BJ (cell line): Measurements from ENCODE around the gene PAXX. TPM values are rescaled to one million over a fixed set of nuclear protein-coding genes. Genes with fewer than 3 reads are reported as not detected.
A peak's percentile ranks its signal among the peaks of the same experiment; 100 is the strongest.

Experiments
- CTCF ChIA-PET: fragments of 350-600 bp; formaldehyde crosslinking; extraction: SDS; loops from one replicate; lab custom pipeline; 2021; ENCODE audit warnings: antibody characterized with exemption, inconsistent platforms; lab: Yijun Ruan, JAX
- POLR2A ChIA-PET: fragments of 300-600 bp; sonication (Branson Sonifier 250); formaldehyde crosslinking; extraction: SDS; loops from one replicate; lab custom pipeline; 2021; ENCODE audit warnings: antibody characterized with exemption; lab: Charles Lee
- DNase-seq: peaks from one replicate; pipeline ENCODE4 v3.0.0-alpha.2; 2011; ENCODE audit warnings: low read depth
- H3K27me3 ChIP-seq: 2 replicates; pipeline ENCODE4 v1.6.0; 2011; ENCODE audit warnings: low read length; ENCODE audit not compliant: control insufficient read depth, insufficient read depth
- H3K36me3 ChIP-seq: 2 replicates; pipeline ENCODE4 v1.5.1; 2011; ENCODE audit warnings: low read length; ENCODE audit not compliant: control insufficient read depth, insufficient read depth
- H3K4me3 ChIP-seq: 2 replicates; pipeline ENCODE4 v1.5.1; 2011; ENCODE audit warnings: low read depth, mild to moderate bottlenecking, control low read depth, low read length
- polyA plus RNA-seq: library from polyadenylated mRNA; depleted of rRNA; stranded (reverse); fragments of >200 nt; gene quantifications from 2 replicates; pipeline ENCODE4 v1.2.3, GENCODE V29; 2011
- TF ChIP-seq, protein P1 (sequence below): IDR thresholded peaks from 2 replicates; pipeline ENCODE4 v1.5.1; 2011; ENCODE audit warnings: low read depth, mild to moderate bottlenecking, control low read depth, inconsistent platforms, low read length, moderate library complexity; ENCODE audit not compliant: insufficient read depth

Gene PAXX
- polyA plus RNA-seq, 1 experiment, result 11.8 TPM

DNA sequence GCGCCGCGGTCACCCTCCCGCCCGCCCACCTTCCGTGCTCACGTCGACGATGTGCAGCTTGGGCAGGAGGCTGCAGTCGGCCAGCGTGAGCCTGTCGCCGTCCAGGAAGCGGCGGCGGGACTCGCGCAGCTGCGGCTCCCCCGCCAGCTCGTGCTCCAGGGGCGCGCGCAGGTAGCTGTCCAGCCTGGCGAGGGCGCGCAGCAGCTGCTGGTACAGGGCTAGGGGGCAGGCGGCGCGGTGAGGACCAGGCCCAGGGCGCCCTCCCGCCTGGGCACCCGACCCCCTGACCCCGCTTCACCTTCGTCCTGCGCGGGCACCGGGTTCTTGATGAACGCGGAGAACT is 2.6 kb downstream of the PAXX start:
- no peak for DNase-seq
- CTCF ChIA-PET, result interaction anchor here (2.2 to 5.7 kb wide), 2 partner anchors 35 to 40 kb away, joined by 7 to 30 read pairs; no protein-coding TSS in a partner anchor
- TF ChIP-seq, protein P1, sequence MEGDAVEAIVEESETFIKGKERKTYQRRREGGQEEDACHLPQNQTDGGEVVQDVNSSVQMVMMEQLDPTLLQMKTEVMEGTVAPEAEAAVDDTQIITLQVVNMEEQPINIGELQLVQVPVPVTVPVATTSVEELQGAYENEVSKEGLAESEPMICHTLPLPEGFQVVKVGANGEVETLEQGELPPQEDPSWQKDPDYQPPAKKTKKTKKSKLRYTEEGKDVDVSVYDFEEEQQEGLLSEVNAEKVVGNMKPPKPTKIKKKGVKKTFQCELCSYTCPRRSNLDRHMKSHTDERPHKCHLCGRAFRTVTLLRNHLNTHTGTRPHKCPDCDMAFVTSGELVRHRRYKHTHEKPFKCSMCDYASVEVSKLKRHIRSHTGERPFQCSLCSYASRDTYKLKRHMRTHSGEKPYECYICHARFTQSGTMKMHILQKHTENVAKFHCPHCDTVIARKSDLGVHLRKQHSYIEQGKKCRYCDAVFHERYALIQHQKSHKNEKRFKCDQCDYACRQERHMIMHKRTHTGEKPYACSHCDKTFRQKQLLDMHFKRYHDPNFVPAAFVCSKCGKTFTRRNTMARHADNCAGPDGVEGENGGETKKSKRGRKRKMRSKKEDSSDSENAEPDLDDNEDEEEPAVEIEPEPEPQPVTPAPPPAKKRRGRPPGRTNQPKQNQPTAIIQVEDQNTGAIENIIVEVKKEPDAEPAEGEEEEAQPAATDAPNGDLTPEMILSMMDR, result no peak
- Histone ChIP-seq H3K27me3 (no peaks in the 10 kb centered on the region), H3K4me3 (no peak overlapping the region), H3K36me3 (no peaks in the 10 kb centered on the region)
- POLR2A ChIA-PET, result interaction anchor here (0.6 kb wide), 1 partner anchor 108 kb away, joined by 3 read pairs; the partner anchor contains the start of gene TRAF2

DNA sequence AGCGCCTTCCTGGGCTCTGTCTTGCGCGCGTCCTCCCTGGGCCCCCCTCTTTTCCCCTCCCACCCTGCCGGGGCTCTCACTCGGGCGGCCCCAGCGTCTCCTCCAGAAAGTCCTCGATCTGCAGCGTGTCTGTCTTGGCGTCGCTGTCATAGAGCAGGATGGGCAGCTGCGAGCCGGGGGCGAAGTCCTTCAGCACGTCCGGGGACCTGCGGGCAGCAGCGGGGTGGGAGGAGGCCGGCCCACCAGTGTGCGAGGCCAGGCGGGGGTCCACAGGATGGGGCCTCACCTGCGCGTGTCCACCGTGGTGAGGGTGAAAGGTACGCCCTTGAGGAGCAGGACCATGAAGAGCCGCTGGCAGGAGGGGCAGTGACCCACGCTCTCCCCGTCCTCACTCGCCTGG is 3.1 kb downstream of the PAXX start:
- H3K36me3 ChIP-seq, result no peaks in the 10 kb centered on the region
- POLR2A ChIA-PET, result no interaction called here
- no peak for DNase-seq
- H3K27me3 ChIP-seq, result no peaks in the 10 kb centered on the region
- TF ChIP-seq, protein P1, result no peak
- no peak overlapping the region for H3K4me3 ChIP-seq
- CTCF ChIA-PET, result interaction anchor here (1.3 to 5.7 kb wide), 4 partner anchors 32 to 44 kb away, joined by 3 to 30 read pairs (median 7); partner anchors contain the start of gene ABCA2

DNA sequence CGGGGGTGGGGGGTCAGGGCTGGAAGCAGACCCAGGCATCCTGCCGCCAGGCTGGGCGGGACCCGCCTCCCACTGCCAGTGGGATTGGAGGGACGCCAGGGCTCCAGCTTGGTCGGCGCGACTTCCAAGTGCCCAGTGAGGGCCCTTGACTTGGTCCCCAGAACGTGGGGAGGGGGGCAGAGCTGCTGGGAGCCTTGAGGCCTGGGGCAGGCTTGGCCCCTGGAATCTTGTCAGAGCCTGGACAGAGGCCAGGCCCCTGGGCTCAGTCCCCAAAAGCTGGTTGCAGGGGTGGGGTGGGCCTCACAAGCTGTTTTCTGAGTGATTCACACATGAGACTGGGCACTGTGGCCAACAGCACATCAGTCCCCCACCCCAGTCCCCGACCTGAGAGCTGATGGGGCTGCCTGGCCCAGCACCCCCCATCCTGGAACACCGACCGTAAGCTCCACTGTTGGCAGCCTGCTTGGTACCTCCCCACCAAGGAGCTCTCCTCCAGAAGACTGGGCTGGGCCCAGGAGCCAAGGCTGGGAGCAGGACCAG is 3.6 kb downstream of the PAXX start:
- ChIA-PET CTCF (interaction anchor here (0.7 to 5.7 kb wide), 7 partner anchors 9 to 149 kb away, joined by 3 to 30 read pairs (median 3); partner anchors contain the start of gene ABCA2), POLR2A (no interaction called here)
- no peak for DNase-seq
- peak overlapping the region; percentile 2; the same call in 1 of the 2 replicates for H3K4me3 ChIP-seq
- TF ChIP-seq, protein P1, result no peak
- no peaks in the 10 kb centered on the region for H3K36me3 ChIP-seq
- H3K27me3 ChIP-seq, result no peaks in the 10 kb centered on the region

DNA sequence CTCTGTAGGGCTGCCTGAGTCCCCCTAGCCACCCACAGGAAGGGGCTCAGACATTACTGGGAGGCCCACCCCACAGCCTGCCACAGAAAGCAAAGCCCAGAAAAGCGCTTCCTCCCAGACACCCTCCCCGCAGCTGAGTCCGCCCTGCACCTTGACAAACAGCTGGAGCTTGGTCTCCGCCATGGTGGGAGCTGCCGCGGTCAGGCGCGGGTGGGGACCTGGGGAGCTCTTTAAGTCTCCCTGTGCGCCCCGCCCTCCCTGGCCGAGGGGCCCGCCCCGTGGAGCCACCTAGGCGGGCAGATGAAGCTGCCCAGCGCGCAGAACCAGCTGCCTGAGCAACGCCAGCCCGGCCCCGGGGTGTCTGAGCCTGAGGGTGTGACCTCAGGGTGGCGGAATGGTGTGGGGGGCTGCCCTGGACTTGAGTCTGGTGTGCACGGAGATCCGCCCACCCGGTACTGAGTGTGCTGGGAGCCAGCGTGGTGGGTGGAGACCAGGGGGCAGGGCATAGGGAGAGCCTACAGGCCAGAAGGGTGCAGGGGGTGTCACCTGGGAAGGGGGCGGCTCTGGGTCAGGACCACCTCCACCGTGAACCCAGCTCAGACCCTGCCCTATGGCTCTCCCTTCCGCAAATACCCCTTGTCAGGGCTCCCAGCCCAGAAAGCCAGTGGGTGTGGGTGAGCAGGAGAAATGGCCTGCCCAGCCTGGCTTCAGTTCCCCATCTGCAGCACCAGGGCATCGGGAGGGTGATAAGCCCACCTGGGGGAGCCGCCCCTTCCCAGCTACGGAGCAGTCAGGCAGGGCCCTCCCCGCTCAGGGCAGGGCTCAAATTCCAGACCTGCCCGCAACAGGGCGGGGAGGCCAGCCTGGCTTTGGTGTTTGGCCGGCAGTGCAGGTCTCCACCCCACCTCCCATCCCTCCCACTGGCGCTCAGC is 4.4 kb downstream of the PAXX start, which contains the start of gene CLIC3:
Gene CLIC3 (minus strand): TSS at position 208 of the 932 bp plus-strand sequence. CDS start 25 bp downstream, at position 183.
- ChIA-PET CTCF (interaction anchor here (0.6 to 5.7 kb wide), 8 partner anchors 8 to 212 kb away, joined by 3 to 30 read pairs (median 3); partner anchors contain the start of gene ABCA2), POLR2A (no interaction called here)
- Histone ChIP-seq H3K27me3 (no peaks in the 10 kb centered on the region), H3K4me3 (peak within 1 kb of the TSS; percentile 2; the same call in 1 of the 2 replicates), H3K36me3 (no peaks in the 10 kb centered on the region)
- DNase-seq, result no peak
- TF ChIP-seq, protein P1, result no peak

DNA sequence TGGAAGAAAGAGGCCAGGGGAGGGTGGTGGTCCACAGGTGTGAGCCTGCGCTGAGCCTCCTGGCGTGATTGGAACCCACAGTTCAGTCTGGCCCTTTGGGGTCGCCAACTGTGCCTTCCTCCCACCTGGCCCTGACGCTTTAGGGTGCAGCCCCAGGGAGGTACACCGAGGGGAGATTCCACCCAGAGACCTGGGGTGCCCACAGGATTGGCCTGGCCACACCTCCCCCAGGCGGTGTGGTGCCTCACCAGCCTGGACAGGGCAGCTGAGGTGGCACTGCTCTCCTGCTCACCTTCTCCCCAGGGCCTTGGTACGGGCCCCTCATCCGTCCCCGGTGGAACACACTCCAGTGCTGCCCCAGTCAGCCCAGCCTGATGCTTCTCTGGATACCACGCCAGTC is 5.1 kb downstream of the PAXX start:
- ChIA-PET POLR2A (no interaction called here), CTCF (interaction anchor here (2.2 kb wide), 1 partner anchor 30 kb away, joined by 7 read pairs; the partner anchor contains the start of gene ABCA2)
- TF ChIP-seq, protein P1, result no peak
- Histone ChIP-seq H3K36me3 (no peaks in the 10 kb centered on the region), H3K4me3 (no peak overlapping the region), H3K27me3 (no peaks in the 10 kb centered on the region)
- DNase-seq, result no peak
